HG03460 (cell line): ENCODE results near the gene GOT2.
"Not testable (repeated sequence)": the region's sequence is repeated elsewhere in the genome, so short reads cannot be mapped to it uniquely, and the experiment has no call there.

ENCODE experiments used
- ATAC-seq: cut with Tn5 transposase; IDR thresholded peaks from one replicate; pipeline ENCODE4 v1.9.1; 2021; ENCODE audit not compliant: unreplicated experiment

GOT2 gene

DNA sequence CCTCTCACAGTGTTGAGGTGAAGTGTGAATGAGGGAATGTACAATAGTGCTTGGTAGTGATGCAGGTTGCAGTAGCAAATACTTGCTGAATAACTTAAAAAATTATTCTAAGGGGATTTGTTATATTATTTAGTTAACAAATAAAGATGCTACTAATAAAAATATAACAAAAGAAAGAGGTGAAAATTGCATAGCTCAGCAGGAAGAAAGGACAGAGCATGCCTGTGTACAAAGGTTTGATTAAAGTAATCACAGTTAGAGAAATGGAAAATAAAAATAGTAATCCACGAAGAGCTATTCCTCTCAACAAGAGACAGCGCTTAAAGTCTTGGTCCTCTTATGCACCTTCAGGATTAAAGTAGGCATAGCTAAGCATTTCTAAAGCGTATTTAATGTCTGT is 11.0 kb downstream of the GOT2 start:
- ATAC-seq, result no peak

- no peak for ATAC-seq
Observed at GRCh38 chr16:58717994-58718393, 16.1 kb downstream of the GOT2 start.

GRCh38 chr16:58716468-58716867 is 17.6 kb downstream of the GOT2 start:
- ATAC-seq, result no peak

DNA sequence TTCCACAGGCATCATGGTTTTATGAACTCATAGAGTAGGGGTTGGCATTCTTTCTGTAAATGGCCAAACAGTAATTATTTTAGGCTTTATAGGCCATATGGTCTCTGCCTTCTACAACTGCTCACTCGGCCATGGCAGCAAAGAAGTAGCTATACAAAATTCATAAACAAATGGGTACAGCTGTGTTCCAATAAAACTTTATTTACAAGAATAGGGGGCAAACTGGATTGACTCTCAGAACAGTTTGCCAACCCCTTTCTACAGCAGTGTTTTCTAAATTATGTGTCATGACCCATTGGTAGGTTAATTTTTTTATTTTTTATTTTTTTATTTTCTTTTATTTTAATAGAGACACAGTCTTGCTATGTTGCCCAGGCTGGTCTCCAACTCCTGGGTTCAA is 20.4 kb downstream of the GOT2 start:
- no peak for ATAC-seq

- ATAC-seq, result no peak
Observed at GRCh38 chr16:58709333-58709732, 24.8 kb downstream of the GOT2 start.

- ATAC-seq, result no peak
Observed at GRCh38 chr16:58699151-58699550, 35.0 kb downstream of the GOT2 start.

DNA sequence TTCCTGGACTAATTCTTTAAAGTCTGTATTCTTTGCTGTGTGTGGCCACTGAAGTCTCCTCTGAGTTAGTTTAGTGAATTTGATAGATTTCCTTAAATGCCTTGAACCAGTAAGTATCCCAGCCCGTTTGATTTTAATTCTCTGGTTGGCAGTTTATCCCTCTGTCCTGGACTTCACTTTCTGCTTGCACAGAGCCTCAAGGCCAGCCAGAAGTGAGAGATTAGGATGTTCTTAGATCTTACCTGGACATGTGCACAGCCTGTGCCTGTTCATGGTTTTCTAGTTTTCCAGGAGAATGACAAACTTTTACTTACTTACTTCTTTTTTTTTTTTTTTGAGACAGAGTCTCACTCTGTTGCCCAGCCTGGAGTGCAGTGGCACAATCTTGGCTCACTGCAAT is 38.7 kb downstream of the GOT2 start:
- ATAC-seq, result no peak

DNA sequence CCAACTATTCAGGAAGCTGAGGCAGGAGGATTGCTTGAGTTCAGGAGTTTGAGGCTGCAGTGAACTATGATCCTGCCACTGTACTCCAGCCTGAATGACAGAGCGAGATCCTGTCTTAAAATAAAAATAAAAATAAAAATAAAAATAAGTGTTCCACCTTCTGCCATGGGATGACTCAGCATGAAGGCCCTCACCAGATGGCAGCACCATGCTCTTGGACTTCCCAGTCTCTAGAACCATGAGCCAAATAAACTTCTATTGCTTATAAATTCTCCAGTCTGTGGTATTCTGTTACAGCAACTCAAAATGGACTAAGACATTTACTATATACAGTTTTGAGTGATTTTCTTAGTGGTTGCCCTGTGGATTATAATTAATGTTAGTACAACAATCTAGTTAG is 41.7 kb downstream of the GOT2 start:
- ATAC-seq, result no peak

DNA sequence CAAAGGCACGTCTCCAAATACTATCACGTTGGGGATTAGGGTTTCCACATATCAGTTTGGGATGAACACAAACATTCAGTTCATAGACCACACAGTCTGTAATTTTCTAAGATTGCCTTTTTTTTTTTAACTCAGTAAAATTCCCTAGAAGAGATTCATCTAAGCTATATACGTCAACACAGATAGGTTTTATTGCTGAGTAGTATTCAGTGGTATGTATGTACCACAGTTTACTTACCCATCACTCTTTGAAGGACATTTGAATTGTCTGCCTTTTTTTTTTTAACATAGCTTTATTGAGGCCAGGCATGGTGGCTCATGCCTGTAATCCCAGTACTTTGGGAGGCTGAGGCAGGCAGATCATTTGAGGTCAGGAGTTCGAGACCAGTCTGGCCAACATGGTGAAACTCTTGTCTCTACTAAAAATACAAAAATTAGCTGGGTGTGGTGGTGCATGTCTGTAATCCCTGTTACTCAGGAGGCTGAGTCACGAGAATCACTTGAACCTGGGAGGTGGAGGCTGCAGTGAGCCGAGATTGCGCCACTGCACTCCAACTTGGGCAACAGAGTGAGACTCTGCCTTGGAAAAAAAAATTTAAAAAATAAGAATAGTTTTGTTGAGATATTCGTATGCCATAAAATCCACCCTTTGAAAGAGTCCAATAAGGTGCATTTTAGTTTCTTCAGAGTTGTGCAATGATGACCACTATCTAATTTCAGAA is 47.0 kb downstream of the GOT2 start:
- not testable (repeated sequence) for ATAC-seq

- no peak for ATAC-seq
Observed at GRCh38 chr16:58685084-58685449, 49.0 kb downstream of the GOT2 start.

GRCh38 chr16:58684354-58685083 is 49.6 kb downstream of the GOT2 start, which contains the start of gene SLC38A7:
Gene SLC38A7, minus strand, starts transcription at chr16:58684770. Its CDS starts 4,644 bp downstream, at chr16:58680126.
- peak; percentile 99 for ATAC-seq

- no peak for ATAC-seq
Observed at GRCh38 chr16:58684001-58684353, 50.1 kb downstream of the GOT2 start.

DNA sequence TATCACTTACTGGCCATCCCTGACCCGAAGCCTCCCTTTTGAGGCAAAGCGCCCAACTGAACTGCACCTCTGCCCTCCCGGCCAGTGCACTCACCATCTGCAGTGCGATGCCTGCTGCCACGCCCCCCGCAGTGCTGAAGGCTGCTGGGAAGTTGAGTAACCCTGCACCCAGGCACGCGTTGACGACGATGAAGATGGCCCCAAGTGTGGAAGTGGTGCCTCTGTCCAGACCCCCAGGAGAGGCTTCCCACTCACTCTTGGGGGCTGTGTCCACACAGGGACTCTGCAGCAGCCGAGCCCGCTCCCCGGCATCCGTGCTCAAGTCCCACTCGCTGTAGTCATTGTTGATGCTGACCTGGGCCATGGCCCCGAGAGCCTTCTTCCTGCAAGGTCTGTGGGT is 54.4 kb downstream of the GOT2 start:
- ATAC-seq, result no peak

DNA sequence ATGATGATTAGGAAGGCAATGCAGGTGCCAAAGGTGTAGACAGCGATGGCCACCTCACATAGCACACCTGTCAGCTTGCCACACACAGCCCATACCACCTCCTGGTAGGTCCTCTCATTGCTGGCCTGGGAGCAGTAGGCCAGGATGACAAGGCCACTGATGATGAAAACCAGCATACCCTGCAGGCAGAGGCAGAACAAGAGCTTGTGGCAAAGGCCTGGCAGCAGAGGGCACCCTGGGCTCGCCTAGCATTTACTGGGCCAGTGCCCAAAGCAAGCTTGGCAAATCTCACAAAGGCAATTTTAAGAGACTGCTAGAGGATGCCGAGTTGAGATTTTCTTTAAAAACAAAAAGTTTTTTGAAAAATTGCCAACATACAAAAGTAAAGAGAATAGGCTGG is 55.4 kb downstream of the GOT2 start:
- no peak for ATAC-seq

GRCh38 chr16:58678269-58678668 is 55.8 kb downstream of the GOT2 start:
- no peak for ATAC-seq

DNA sequence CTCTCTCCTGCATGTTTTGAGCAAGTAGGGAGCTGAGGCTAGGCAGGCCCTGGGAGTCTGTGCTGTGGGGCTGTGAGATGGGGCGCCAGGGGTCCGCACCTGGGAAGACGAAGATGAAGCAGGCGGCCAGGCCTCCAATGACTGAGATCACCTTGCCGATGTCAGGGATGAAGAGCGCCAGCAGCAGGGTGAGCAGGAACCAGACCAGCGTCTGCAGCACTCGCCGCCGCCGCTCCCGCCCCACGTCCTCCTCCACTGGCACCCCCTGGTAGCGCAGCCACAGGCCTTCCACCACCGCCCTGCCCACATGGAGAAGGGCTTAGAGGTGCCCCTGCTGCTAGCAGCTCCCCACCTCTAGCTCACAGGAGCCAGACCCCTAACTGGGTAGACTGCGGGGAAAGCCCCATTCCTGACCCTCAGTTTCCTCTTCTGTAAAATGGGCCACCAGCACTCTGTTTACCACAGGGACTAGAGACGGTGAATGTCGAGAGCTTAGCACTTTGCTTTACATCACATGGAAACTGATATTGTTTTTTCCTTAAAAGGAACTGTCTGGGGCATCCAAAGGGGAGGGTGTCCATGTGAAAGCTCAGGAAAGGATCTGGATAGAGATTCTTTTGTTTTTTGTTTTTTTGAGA is 63.1 kb downstream of the GOT2 start:
- ATAC-seq, result no peak

DNA sequence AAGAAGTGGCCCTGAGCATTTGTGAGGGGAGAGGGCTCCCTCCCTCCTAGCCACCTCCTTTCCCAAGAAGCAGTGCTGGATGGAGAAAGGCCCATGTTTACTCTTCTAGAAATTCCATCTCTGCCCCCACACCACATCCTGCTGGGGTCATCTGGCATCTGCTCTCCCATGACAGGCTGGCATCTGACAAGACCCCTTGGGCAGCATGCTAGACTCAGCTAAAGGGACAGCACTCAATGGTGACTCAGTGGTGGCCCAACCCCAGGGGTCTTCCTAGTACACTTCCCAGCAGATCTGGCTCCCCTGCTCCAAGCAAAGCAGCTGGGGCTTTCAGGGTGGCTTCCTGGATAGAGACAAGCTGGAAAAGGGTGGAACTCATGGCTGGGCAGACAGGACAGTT is 63.9 kb downstream of the GOT2 start:
- no peak for ATAC-seq

GRCh38 chr16:58665200-58665599 is 68.9 kb downstream of the GOT2 start:
- ATAC-seq, result no peak

DNA sequence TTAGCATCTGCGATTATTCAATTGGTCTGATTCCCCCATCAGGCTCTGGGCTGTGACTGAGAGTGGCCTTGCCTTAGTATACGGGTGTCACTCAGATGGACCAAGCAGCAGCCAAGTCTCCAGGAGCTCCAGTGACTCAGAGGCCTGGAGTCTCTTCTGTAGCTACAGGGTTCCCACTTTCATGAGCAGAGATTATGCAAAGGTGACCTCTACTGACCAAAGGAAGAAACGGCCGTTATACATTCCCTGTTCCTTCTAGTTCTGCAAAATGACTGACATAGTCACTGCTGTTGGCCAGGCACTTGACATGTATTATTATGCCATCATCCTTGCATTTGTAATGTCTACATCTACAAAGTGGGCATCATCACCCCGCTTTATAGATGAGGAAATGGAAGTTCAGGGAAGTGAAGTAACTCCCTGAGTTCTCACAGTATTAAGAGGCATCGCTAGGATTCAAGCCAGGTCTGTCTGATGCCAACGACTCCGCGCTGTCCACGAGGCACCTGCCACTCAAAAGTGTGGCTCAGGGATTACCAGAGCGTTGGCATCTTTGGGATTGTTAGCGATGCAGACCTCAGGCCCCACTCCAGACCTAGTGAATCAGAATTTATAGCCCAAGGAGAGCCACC is 72.8 kb downstream of the GOT2 start:
- peak; percentile 78 for ATAC-seq

DNA sequence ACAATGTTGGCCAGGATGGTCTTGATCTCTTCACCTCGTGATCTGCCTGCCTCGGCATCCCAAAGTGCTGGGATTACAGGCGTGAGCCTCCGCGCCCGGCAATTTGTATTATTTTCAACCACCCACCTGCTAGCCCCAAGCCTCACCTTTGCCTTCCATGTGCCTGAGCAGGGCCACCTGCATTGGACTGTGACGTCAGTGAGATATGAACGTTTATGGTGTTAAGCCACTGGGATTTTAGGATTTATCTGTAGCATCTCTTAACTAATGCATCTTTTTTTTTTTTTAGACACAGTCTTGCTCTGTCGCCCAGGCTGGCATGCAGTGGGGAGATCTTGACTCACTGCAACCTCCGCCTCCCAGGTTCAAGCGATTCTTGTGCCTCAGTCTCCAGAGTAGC is 74.2 kb downstream of the GOT2 start:
- not testable (repeated sequence) for ATAC-seq

DNA sequence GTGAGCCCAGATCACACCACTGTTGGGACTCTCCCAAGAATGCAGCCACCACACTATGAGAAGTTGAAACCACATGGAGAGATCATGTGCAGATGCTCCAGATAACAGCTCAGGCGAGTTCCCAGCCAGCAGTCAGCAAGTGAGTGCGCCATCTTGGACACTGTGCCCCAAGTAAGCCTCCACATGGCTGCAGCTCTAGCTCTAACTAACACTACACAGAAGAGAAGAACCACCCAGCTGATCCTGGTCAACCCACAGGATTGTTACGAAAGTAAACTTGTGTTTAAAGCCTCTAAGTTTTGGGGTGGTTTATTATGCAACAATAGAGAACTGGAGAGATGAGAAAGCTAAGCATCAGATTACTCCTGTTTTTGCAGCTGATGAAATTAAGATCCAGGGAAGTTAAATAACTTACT is 75.3 kb downstream of the GOT2 start:
- ATAC-seq, result no peak
